GM23338 (cell line): ENCODE measurements around the gene NCF2. TPM values are rescaled to one million over a fixed set of nuclear protein-coding genes. Genes with fewer than 3 reads are reported as not detected.
"Not testable (repeated sequence)": the region's sequence is repeated elsewhere in the genome, so short reads cannot be mapped to it uniquely, and the experiment has no call there.

Experiments
- ATAC-seq: fragments of 200-7000 bp; cut with Tn5 transposase; 3 replicates; pipeline ENCODE4 v1.9.1; 2020
- DNase-seq: peaks from one replicate; pipeline ENCODE4 v3.0.0-alpha.2; 2015; ENCODE audit warnings: low spot score
- H2AFZ ChIP-seq: fragments of 200-600 bp; sonication (generic); 2 replicates; pipeline ENCODE4 v1.8.0; 2016; ENCODE audit warnings: antibody characterized with exemption, mild to moderate bottlenecking, moderate library complexity
- H3F3A ChIP-seq: fragments of 200-600 bp; sonication (generic); replicated peaks from 2 replicates; pipeline ENCODE4 v1.8.0; 2017; ENCODE audit warnings: antibody characterized with exemption, mixed run types, low read depth
- H3K27ac ChIP-seq: fragments of 200-600 bp; sonication (generic); 2 replicates; pipeline ENCODE4 v1.6.1; 2016; ENCODE audit warnings: low read depth
- H3K27me3 ChIP-seq: fragments of 200-600 bp; sonication (generic); 2 replicates; pipeline ENCODE4 v1.8.0; 2016; ENCODE audit warnings: mild to moderate bottlenecking, mixed run types, moderate library complexity; ENCODE audit not compliant: insufficient read depth
- H3K36me3 ChIP-seq: fragments of 200-600 bp; sonication (generic); 2 replicates; pipeline ENCODE4 v1.8.0; 2016; ENCODE audit warnings: mild to moderate bottlenecking; ENCODE audit not compliant: insufficient read depth
- H3K4me1 ChIP-seq: fragments of 200-600 bp; sonication (generic); 2 replicates; pipeline ENCODE4 v1.8.0; 2016; ENCODE audit warnings: mild to moderate bottlenecking, moderate library complexity; ENCODE audit not compliant: insufficient read depth
- H3K4me2 ChIP-seq: fragments of 200-600 bp; sonication (generic); 2 replicates; pipeline ENCODE4 v1.7.1; 2017; ENCODE audit warnings: mixed run types
- H3K4me3 ChIP-seq: fragments of 200-600 bp; sonication (generic); 2 replicates; pipeline ENCODE4 v1.6.1; 2016; ENCODE audit warnings: mixed run types
- H3K79me2 ChIP-seq: fragments of 200-600 bp; sonication (generic); replicated peaks from 2 replicates; pipeline ENCODE4 v1.8.0; 2017; ENCODE audit warnings: mild to moderate bottlenecking; ENCODE audit not compliant: insufficient read depth
- H3K9me2 ChIP-seq: fragments of 200-600 bp; sonication (generic); 2 replicates; pipeline ENCODE4 v1.8.0; 2017; ENCODE audit not compliant: insufficient read depth
- H4K20me1 ChIP-seq: fragments of 200-600 bp; sonication (generic); replicated peaks from 2 replicates; pipeline ENCODE4 v1.8.0; 2017; ENCODE audit warnings: mild to moderate bottlenecking; ENCODE audit not compliant: insufficient read depth
- H3K27ac Mint-ChIP-seq: 2 replicates; pipeline ENCODE4 v1.8.0; 2020; ENCODE audit warnings: inconsistent platforms, mild to moderate bottlenecking, moderate library complexity, mixed read lengths
- H3K27me3 Mint-ChIP-seq: 3 replicates; pipeline ENCODE4 v1.8.0; 2022; ENCODE audit warnings: low read depth, mild to moderate bottlenecking, moderate library complexity, mixed read lengths, inconsistent platforms; ENCODE audit not compliant: insufficient read depth, poor library complexity
- H3K36me3 Mint-ChIP-seq: 3 replicates; pipeline ENCODE4 v1.8.0; 2021; ENCODE audit warnings: low read depth, mild to moderate bottlenecking, inconsistent platforms, moderate library complexity, mixed read lengths
- H3K4me1 Mint-ChIP-seq: 3 replicates; pipeline ENCODE4 v1.8.0; 2020; ENCODE audit warnings: mild to moderate bottlenecking, inconsistent platforms, mixed read lengths
- H3K4me3 Mint-ChIP-seq: 3 replicates; pipeline ENCODE4 v1.8.0; 2021; ENCODE audit warnings: moderate library complexity, mild to moderate bottlenecking, inconsistent platforms, mixed read lengths
- H3K9me3 Mint-ChIP-seq: 3 replicates; pipeline ENCODE4 v1.8.0; 2020; ENCODE audit warnings: moderate library complexity, mild to moderate bottlenecking, inconsistent platforms, mixed read lengths
- CREB1 ChIP-seq: fragments of 250-450 bp; sonication (Bioruptor Pico); IDR thresholded peaks from 2 replicates; pipeline ENCODE4 v1.5.0; 2020; ENCODE audit warnings: low read depth, mild to moderate bottlenecking, moderate library complexity
- ETS1 ChIP-seq: IDR thresholded peaks from 2 replicates; pipeline ENCODE4 v1.6.1; 2016; ENCODE audit warnings: antibody characterized with exemption
- EZH2 ChIP-seq: fragments of 200-600 bp; sonication (generic); IDR thresholded peaks from one replicate; pipeline ENCODE4 v1.8.0; 2017; ENCODE audit warnings: antibody characterized with exemption, mild to moderate bottlenecking, low read depth; ENCODE audit not compliant: unreplicated experiment
- EZH2phosphoT487 ChIP-seq: fragments of 200-600 bp; sonication (generic); IDR thresholded peaks from one replicate; pipeline ENCODE4 v1.8.1; 2018; ENCODE audit warnings: antibody characterized with exemption; ENCODE audit not compliant: unreplicated experiment
- JUNB ChIP-seq: IDR thresholded peaks from one replicate; pipeline ENCODE4 v1.6.1; 2016; ENCODE audit warnings: antibody characterized with exemption; ENCODE audit not compliant: unreplicated experiment
- NANOG ChIP-seq: IDR thresholded peaks from 2 replicates; pipeline ENCODE4 v1.6.1; 2016; ENCODE audit warnings: antibody characterized with exemption, borderline replicate concordance
- POLR2AphosphoS5 ChIP-seq: IDR thresholded peaks from 2 replicates; pipeline ENCODE4 v1.6.1; 2016; ENCODE audit warnings: antibody characterized with exemption, low read depth
- STAT1 ChIP-seq: IDR thresholded peaks from one replicate; pipeline ENCODE4 v1.6.1; 2016; ENCODE audit warnings: antibody characterized with exemption; ENCODE audit not compliant: unreplicated experiment
- ZNF114 ChIP-seq: fragments of 250-450 bp; sonication (Bioruptor Pico); IDR thresholded peaks from 2 replicates; pipeline ENCODE4 v1.5.0; 2020; ENCODE audit warnings: mild to moderate bottlenecking, moderate library complexity
- ZNF331 ChIP-seq: fragments of 250-450 bp; sonication (Bioruptor Pico); IDR thresholded peaks from 2 replicates; pipeline ENCODE4 v1.5.0; 2020; ENCODE audit warnings: low read depth, mild to moderate bottlenecking, moderate library complexity
- polyA plus RNA-seq: library from polyadenylated mRNA; unstranded; fragments of >200 nt; fragmentation: Nextera tagmentation; extraction: Ambion mirVana; gene quantifications from 2 replicates; pipeline ENCODE4 v1.2.1, GENCODE V29; 2016
- total RNA-seq: library from RNA; depleted of rRNA; stranded (reverse); fragments of >200 nt; shearing (Covaris generic); gene quantifications from 2 replicates; pipeline ENCODE4 v1.2.3, GENCODE V29; 2014

Gene NCF2
- total and polyA plus RNA-seq, 2 experiments from 2014 or later = not detected

- Histone ChIP-seq H3K79me2 (peaks cover 26% of the 10 kb centered on the region), H3K9me2 (no peaks in the 10 kb centered on the region), H4K20me1 (no peaks in the 10 kb centered on the region), H2AFZ (no peak overlapping the region), H3K27me3 (no peaks in the 10 kb centered on the region), H3K27ac (no peak overlapping the region), H3K36me3 (peaks cover 24% of the 10 kb centered on the region; the same call in 1 of the 2 replicates), H3K4me1 (peaks cover 18% of the 10 kb centered on the region), H3K4me2 (no peak overlapping the region), H3F3A (no peaks in the 10 kb centered on the region), H3K4me3 (no peak overlapping the region)
- Mint-ChIP-seq H3K36me3 (peaks cover 28% of the 10 kb centered on the region), H3K4me1 (peaks cover 29% of the 10 kb centered on the region), H3K27me3 (no peaks in the 10 kb centered on the region), H3K27ac (no peak overlapping the region; the same call in 1 of the 2 replicates), H3K4me3 (no peak overlapping the region), H3K9me3 (no peaks in the 10 kb centered on the region)
- DNase-seq (no peak), ATAC-seq (no peak)
- TF ChIP-seq EZH2phosphoT487 (no peak), POLR2AphosphoS5 (no peak), CREB1 (CRISPR knock-in tag) (no peak), EZH2 (no peak)
Observed at GRCh38 chr1:183630748-183631147, 40.5 kb upstream of the NCF2 start.

- H3K79me2 ChIP-seq = peaks cover 12% of the 10 kb centered on the region
Observed at GRCh38 chr1:183628537-183628936, 38.3 kb upstream of the NCF2 start.

GRCh38 chr1:183626236-183626635, 36.0 kb upstream of the NCF2 start:
- H3K27ac ChIP-seq, DNase-seq, H3K9me3 Mint-ChIP-seq, H3K27me3 Mint-ChIP-seq, ATAC-seq, H3K4me2 ChIP-seq, H3K9me2 ChIP-seq, H3K27ac Mint-ChIP-seq, H3K79me2 ChIP-seq, H3K4me3 ChIP-seq, H4K20me1 ChIP-seq, H2AFZ ChIP-seq, H3K4me3 Mint-ChIP-seq, H3K27me3 ChIP-seq, H3F3A ChIP-seq: not testable (repeated sequence)
- Histone ChIP-seq H3K4me1 (peaks cover 14% of the 10 kb centered on the region), H3K36me3 (peaks cover 24% of the 10 kb centered on the region; the same call in 1 of the 2 replicates)
- Mint-ChIP-seq H3K36me3 (peaks cover 28% of the 10 kb centered on the region), H3K4me1 (peaks cover 16% of the 10 kb centered on the region)

More at GRCh38 chr1:183628537-183628936, 38.3 kb upstream of the NCF2 start:
- Mint-ChIP-seq H3K4me3 (no peak overlapping the region), H3K27me3 (no peaks in the 10 kb centered on the region), H3K9me3 (no peaks in the 10 kb centered on the region), H3K27ac (no peak overlapping the region), H3K4me1 (peaks cover 21% of the 10 kb centered on the region), H3K36me3 (peaks cover 28% of the 10 kb centered on the region)
- DNase-seq (no peak), ATAC-seq (no peak)
- H2AFZ ChIP-seq = no peak overlapping the region
- no peaks in the 10 kb centered on the region for H3K27me3 ChIP-seq
- H3K4me1 ChIP-seq = peaks cover 13% of the 10 kb centered on the region
- H3K9me2 ChIP-seq = no peaks in the 10 kb centered on the region
- H3K27ac ChIP-seq = no peak overlapping the region
- no peaks in the 10 kb centered on the region for H3F3A ChIP-seq
- no peak overlapping the region for H3K4me3 ChIP-seq
- no peak for TF ChIP-seq NANOG
- TF ChIP-seq ZNF331 (CRISPR knock-in tag) = no peak
- no peak for TF ChIP-seq CREB1 (CRISPR knock-in tag)
- TF ChIP-seq STAT1 = no peak
- no peak for TF ChIP-seq ZNF114 (CRISPR knock-in tag)
- TF ChIP-seq JUNB = no peak
- no peak for TF ChIP-seq EZH2phosphoT487
- no peak for TF ChIP-seq ETS1
- H3K4me2 ChIP-seq = no peak overlapping the region
- no peaks in the 10 kb centered on the region for H4K20me1 ChIP-seq
- peaks cover 24% of the 10 kb centered on the region; the same call in 1 of the 2 replicates for H3K36me3 ChIP-seq
